A673 (cell line): ENCODE measurements around the gene PFDN2. TPM values are rescaled to one million over a fixed set of nuclear protein-coding genes. Genes with fewer than 3 reads are reported as not detected.

Experiments
- BruUV-seq: library from RNA; stranded (reverse); fragments of 400-500 nt; replicated peaks from 2 replicates; lab custom pipeline; 2021; lab: Mats Ljungman, UMichigan
- CTCF ChIA-PET: fragments of 300-600 bp; sonication (Branson Sonifier 250); formaldehyde crosslinking; loops from one replicate; lab custom pipeline; 2022; ENCODE audit warnings: antibody characterized with exemption; lab: Charles Lee
- POLR2A ChIA-PET: fragments of 300-600 bp; sonication (Branson Sonifier 250); formaldehyde crosslinking; loops from one replicate; lab custom pipeline; 2022; ENCODE audit warnings: antibody characterized with exemption; ENCODE audit not compliant: low non-redundant PET; lab: Charles Lee
- DNase-seq: peaks from one replicate; pipeline ENCODE4 v3.0.0-alpha.2; 2015; ENCODE audit warnings: low spot score
- H3K27ac ChIP-seq: fragments of 200-600 bp; sonication (generic); 2 replicates; pipeline ENCODE4 v1.5.1; 2016; ENCODE audit warnings: mixed run types, low read depth, mild to moderate bottlenecking, mixed read lengths, antibody characterized with exemption, low read length; ENCODE audit not compliant: poor library complexity, severe bottlenecking
- H3K27me3 ChIP-seq: fragments of 200-600 bp; sonication (generic); replicated peaks from 2 replicates; pipeline ENCODE4 v1.6.1; 2017; ENCODE audit warnings: mixed run types, low read depth, mild to moderate bottlenecking, mixed read lengths, antibody characterized with exemption, low read length; ENCODE audit not compliant: insufficient read depth, poor library complexity
- H3K36me3 ChIP-seq: fragments of 200-600 bp; sonication (generic); 2 replicates; pipeline ENCODE4 v1.6.1; 2016; ENCODE audit warnings: mixed run types, mild to moderate bottlenecking, mixed read lengths, antibody characterized with exemption, low read length; ENCODE audit not compliant: insufficient read depth, poor library complexity, severe bottlenecking
- H3K4me1 ChIP-seq: fragments of 200-600 bp; sonication (generic); 2 replicates; pipeline ENCODE4 v1.6.1; 2017; ENCODE audit warnings: mixed run types, mild to moderate bottlenecking, mixed read lengths, antibody characterized with exemption, low read length; ENCODE audit not compliant: insufficient read depth, poor library complexity, severe bottlenecking
- H3K4me3 ChIP-seq: fragments of 200-600 bp; sonication (generic); 2 replicates; pipeline ENCODE4 v1.5.1; 2016; ENCODE audit warnings: low read depth, mixed run types, mild to moderate bottlenecking, mixed read lengths, low read length; ENCODE audit not compliant: poor library complexity, severe bottlenecking
- H3K9me3 ChIP-seq: fragments of 200-600 bp; sonication (generic); 2 replicates; pipeline ENCODE4 v1.6.1; 2016; ENCODE audit warnings: mixed run types, low read depth, mild to moderate bottlenecking, mixed read lengths, antibody characterized with exemption, low read length; ENCODE audit not compliant: poor library complexity, severe bottlenecking
- EZH2 ChIP-seq: fragments of 200-600 bp; sonication (generic); IDR thresholded peaks from 2 replicates; pipeline ENCODE4 v1.6.1; 2017; ENCODE audit warnings: borderline replicate concordance, low read depth, mild to moderate bottlenecking, mixed read lengths, antibody characterized with exemption, low read length; ENCODE audit not compliant: poor library complexity, severe bottlenecking
- intact Hi-C: fragments of 100-400 bp; cut with micrococcal nuclease; formaldehyde crosslinking; loops from one replicate; pipeline ENCODE4 v1.10.0; 2022; ENCODE audit not compliant: unreplicated experiment
- total RNA-seq: library from RNA; stranded (reverse); gene quantifications from 2 replicates; pipeline ENCODE4 v1.2.3, GENCODE V29; 2021
- TF ChIP-seq, protein P1 (sequence below): fragments of 300-800, 200-600 bp; sonication (generic); conservative IDR thresholded peaks from 2 replicates; pipeline ENCODE4 v1.5.1; 2017; ENCODE audit warnings: low read depth, mild to moderate bottlenecking, antibody characterized with exemption, low read length, moderate library complexity, mixed read lengths

PFDN2 gene
- total RNA-seq, 1 experiment from 2014 or later, result 131 TPM

DNA sequence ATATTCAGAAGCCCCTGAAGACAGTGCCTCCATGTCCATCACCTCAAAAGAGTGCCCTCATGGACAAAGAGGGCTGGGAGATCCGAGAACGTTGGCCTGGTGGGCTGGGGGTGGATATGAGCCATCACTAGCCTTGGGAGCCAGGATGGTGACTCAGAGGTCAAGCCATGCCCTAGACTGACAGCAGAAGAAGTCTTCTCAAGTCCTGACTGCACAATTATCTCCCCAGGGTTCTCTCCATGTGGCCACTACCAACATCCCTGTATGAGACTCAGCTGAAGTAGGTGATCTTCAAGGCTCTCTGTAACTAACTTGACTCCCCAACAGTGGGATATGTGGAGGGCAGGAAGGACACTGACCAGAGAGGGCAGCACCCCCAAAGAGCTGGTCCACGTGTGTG lies 64.9 kb downstream of the PFDN2 start:
- CTCF ChIA-PET, result no interaction called here
- peaks cover 13% of the 10 kb centered on the region for H3K4me1 ChIP-seq
- no peak for DNase-seq

DNA sequence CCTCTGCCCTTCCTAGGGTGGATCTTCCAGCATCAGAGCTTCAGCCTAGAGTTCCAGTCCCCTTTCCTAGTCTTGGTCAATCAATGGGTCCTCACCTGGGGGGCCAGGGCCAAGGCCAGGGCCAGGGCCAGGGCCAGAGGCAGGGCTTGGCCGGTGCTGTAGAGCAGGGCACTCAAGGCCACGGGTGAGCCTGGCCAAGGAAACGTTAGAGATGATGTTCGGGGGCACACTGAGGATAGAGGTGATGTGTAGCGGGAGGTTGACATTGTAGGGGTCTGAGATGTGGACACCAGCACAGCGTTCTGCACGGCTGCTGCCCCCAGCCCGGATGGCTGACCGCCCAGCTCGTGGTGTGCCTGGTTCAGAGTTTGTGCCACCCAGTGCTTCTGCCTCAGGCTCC lies 66.6 kb downstream of the PFDN2 start:
- TF ChIP-seq, protein P1, sequence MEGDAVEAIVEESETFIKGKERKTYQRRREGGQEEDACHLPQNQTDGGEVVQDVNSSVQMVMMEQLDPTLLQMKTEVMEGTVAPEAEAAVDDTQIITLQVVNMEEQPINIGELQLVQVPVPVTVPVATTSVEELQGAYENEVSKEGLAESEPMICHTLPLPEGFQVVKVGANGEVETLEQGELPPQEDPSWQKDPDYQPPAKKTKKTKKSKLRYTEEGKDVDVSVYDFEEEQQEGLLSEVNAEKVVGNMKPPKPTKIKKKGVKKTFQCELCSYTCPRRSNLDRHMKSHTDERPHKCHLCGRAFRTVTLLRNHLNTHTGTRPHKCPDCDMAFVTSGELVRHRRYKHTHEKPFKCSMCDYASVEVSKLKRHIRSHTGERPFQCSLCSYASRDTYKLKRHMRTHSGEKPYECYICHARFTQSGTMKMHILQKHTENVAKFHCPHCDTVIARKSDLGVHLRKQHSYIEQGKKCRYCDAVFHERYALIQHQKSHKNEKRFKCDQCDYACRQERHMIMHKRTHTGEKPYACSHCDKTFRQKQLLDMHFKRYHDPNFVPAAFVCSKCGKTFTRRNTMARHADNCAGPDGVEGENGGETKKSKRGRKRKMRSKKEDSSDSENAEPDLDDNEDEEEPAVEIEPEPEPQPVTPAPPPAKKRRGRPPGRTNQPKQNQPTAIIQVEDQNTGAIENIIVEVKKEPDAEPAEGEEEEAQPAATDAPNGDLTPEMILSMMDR, result no peak
- TF ChIP-seq EZH2, result no peak
- CTCF ChIA-PET, result no interaction called here
- Histone ChIP-seq H3K27ac (no peak overlapping the region), H3K27me3 (no peaks in the 10 kb centered on the region), H3K4me3 (no peak overlapping the region), H3K9me3 (no peaks in the 10 kb centered on the region), H3K36me3 (no peaks in the 10 kb centered on the region), H3K4me1 (peaks cover 13% of the 10 kb centered on the region)
- no peak for DNase-seq
- BruUV-seq, result no TSS peak
- intact Hi-C loops, result no loop called here
- POLR2A ChIA-PET, result no interaction called here

More for the DNA sequence above, 64.9 kb downstream of the PFDN2 start:
- Histone ChIP-seq H3K36me3 (no peaks in the 10 kb centered on the region), H3K9me3 (no peaks in the 10 kb centered on the region), H3K27me3 (no peaks in the 10 kb centered on the region), H3K27ac (no peak overlapping the region), H3K4me3 (no peak overlapping the region)
- no TSS peak for BruUV-seq
- POLR2A ChIA-PET, result no interaction called here
- intact Hi-C loops, result no loop called here
- TF ChIP-seq EZH2, result no peak
- TF ChIP-seq, protein P1, result no peak

Other genes with a start within 250 kb of the PFDN2 start
- not detected in 2 replicates for gene ITLN1, start 232.9 kb downstream of the PFDN2 start, total RNA-seq
- not detected in 2 replicates for gene ITLN2, start 163.2 kb downstream of the PFDN2 start, total RNA-seq
- gene F11R, start 96.9 kb downstream of the PFDN2 start, total RNA-seq, result 2.3 and 4.1 TPM in 2 replicates
- 1.2 and 1.3 TPM in 2 replicates for gene TSTD1, start 79.1 kb downstream of the PFDN2 start, total RNA-seq
- gene USF1, start 72.1 kb downstream of the PFDN2 start, total RNA-seq, result 54.5 and 57.9 TPM in 2 replicates
- not detected in 2 replicates for gene ARHGAP30, start 48.1 kb downstream of the PFDN2 start, total RNA-seq
- gene NECTIN4, start 28.5 kb downstream of the PFDN2 start, total RNA-seq, result not detected in 2 replicates
- gene KLHDC9, start 19.7 kb downstream of the PFDN2 start, total RNA-seq, result 1.7 and 4.8 TPM in 2 replicates
- 29.3 and 40.3 TPM in 2 replicates for gene NIT1, start 68 bp upstream of the PFDN2 start, total RNA-seq
- 53.0 and 54.6 TPM in 2 replicates for gene DEDD, start 14.6 kb upstream of the PFDN2 start, total RNA-seq
- gene UFC1, start 35.9 kb upstream of the PFDN2 start, total RNA-seq, result 73.6 and 82.7 TPM in 2 replicates
- gene USP21, start 41.5 kb upstream of the PFDN2 start, total RNA-seq, result 46.2 and 51.8 TPM in 2 replicates
- 24.3 and 25.2 TPM in 2 replicates for gene PPOX, start 48.4 kb upstream of the PFDN2 start, total RNA-seq
- gene B4GALT3, start 59.5 kb upstream of the PFDN2 start, total RNA-seq, result 47.9 and 55.1 TPM in 2 replicates
- 28.6 and 31.6 TPM in 2 replicates for gene ADAMTS4, start 81.0 kb upstream of the PFDN2 start, total RNA-seq
- gene NDUFS2, start 84.3 kb upstream of the PFDN2 start, total RNA-seq, result 123 and 133 TPM in 2 replicates
- gene FCER1G, start 97.3 kb upstream of the PFDN2 start, total RNA-seq, result 1.2 and 1.5 TPM in 2 replicates
- not detected in 2 replicates for gene APOA2, start 105.6 kb upstream of the PFDN2 start, total RNA-seq
- gene TOMM40L, start 108.0 kb upstream of the PFDN2 start, total RNA-seq, result 14.0 TPM in 2 replicates
- not detected in 2 replicates for gene NR1I3, start 120.2 kb upstream of the PFDN2 start, total RNA-seq
- gene PCP4L1, start 140.7 kb upstream of the PFDN2 start, total RNA-seq, result not detected in 2 replicates
- gene MPZ, start 191.9 kb upstream of the PFDN2 start, total RNA-seq, result 2.6 and 2.8 TPM in 2 replicates
- 228 and 249 TPM in 2 replicates for gene SDHC, start 196.3 kb upstream of the PFDN2 start, total RNA-seq
- gene CFAP126, start 249.8 kb upstream of the PFDN2 start, total RNA-seq, result not detected in 2 replicates